A549 treated with DMSO at 1 μM for 4 hours (cell line): Measurements from ENCODE around the gene PAOX. TPM values are rescaled to one million over a fixed set of nuclear protein-coding genes. Genes with fewer than 3 reads are reported as not detected.

Experiments used
- total RNA-seq: library from RNA; stranded (reverse); fragments of 200-300 nt; extraction: Qiagen RNA extraction; gene quantifications from 5 replicates; pipeline ENCODE4 v1.2.3, GENCODE V29; 2022; ENCODE audit warnings: low read depth

PAOX gene
- total RNA-seq: 1.8 to 2.4 TPM (median 2.0 TPM) in 5 replicates

DNA sequence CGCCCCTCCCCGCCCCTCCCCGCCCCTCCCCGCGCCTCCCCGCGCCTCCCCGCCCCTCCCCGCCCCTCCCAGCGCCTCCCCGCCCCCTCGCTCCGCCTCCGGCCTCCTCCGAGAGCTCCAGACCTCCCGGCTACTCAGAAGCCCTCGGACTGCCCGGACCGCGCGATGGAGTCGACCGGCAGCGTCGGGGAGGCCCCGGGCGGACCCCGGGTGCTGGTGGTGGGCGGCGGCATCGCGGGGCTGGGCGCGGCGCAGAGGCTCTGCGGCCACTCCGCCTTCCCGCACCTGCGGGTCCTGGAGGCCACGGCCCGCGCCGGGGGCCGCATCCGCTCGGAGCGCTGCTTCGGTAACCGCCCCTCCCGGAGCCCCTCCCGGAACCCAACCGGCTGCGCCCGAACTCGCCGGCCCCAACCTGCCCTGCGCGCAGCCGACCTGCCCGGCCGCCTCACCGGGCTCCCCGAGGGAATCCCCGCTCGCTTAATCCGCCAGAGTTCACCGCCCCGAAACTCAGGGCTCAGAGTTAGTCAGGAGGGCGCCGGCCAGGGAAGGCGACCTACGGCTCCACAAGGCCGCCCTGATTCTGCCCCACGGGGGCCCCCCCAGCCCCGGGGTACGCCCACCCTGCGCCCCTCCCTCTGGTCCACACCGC, at the start of gene PAOX:
Gene PAOX (plus strand): TSS at position 111 of the 649 bp plus-strand sequence. CDS start 55 bp downstream, at position 166.

DNA sequence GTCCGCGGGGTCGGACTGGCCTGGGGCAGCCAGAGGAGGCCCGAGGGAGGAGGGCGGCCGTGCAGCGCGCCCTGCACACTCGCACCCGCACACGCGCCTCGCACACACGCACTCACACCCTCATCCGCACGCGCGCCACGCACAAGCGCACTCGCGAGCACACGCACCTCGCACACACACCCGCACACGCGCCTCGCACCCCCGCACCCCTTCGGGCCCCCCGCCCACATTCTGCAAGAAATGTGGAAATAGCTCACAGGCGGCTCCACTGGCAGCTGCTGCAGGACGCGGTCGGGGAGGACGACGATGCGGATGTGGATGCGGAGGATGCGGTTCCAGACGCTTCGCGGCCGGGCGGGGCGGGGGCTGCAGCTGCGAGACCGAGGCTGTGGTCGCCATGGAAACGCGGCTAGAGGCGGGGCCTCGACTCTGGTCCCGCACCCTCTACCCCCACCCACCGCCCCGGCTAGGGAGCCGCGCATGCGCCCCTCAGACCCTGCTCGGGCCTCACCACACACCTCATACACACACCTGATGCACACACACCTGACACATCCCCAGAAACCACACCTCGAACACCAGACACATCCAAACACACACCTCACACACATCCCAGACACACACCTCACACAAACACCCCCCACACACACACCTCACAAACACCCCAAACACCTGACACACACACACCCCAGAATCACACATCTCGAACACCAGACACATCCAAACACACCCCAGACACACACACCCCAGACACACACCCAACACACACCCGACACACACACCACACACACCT, 42.3 kb upstream of the PAOX start, which contains the start of gene CALY:
Gene CALY (minus strand): TSS at position 320 of the 793 bp plus-strand sequence. CDS start 7,907 bp downstream, outside the sequence.

DNA sequence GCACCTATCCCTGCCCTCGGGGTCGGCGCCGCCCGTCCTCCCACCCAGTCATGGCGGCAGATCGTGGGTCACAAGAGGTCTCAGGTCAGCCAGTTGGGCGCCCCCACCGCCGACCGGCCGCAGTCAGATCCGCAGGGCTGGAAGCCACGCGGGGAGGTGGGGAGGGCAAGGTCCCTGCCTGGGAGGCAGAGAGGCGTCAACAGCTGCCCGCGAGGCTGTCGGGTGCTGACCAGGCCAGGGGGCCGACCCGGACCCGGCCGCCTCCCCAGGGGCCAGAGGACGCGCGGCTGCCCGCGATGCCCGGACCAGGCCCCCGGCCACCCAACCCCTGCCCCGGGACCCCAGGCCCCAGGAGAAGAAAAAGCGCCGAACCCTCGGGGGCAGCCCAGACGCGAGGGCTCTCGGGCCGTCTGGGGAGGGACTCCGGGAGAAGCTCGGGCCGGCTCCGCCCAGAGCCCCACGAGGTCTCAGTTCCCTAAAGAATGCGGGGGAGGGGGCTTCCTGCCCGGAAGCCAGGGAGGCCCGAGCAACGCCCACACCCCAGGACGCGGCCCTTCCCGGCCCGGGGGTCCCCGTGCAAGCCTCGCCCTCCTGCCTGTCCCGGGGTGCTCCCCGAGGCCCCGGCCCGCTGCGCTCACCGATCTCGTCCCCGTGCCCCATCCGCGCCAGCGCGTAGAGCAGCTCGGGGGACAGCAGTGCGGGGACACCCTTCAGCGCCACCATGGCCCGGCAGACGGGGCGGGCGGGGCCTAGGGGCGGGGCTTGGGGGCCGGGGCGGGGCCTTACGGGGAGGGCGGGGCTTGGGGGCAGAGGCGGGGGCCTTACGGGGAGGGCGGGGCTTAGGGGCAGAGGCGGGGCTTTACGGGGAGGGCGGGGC, 21.5 kb upstream of the PAOX start, which contains the start of gene FUOM:
Gene FUOM (minus strand): TSS at position 735 of the 877 bp plus-strand sequence. CDS start 12 bp downstream, at position 723.

DNA sequence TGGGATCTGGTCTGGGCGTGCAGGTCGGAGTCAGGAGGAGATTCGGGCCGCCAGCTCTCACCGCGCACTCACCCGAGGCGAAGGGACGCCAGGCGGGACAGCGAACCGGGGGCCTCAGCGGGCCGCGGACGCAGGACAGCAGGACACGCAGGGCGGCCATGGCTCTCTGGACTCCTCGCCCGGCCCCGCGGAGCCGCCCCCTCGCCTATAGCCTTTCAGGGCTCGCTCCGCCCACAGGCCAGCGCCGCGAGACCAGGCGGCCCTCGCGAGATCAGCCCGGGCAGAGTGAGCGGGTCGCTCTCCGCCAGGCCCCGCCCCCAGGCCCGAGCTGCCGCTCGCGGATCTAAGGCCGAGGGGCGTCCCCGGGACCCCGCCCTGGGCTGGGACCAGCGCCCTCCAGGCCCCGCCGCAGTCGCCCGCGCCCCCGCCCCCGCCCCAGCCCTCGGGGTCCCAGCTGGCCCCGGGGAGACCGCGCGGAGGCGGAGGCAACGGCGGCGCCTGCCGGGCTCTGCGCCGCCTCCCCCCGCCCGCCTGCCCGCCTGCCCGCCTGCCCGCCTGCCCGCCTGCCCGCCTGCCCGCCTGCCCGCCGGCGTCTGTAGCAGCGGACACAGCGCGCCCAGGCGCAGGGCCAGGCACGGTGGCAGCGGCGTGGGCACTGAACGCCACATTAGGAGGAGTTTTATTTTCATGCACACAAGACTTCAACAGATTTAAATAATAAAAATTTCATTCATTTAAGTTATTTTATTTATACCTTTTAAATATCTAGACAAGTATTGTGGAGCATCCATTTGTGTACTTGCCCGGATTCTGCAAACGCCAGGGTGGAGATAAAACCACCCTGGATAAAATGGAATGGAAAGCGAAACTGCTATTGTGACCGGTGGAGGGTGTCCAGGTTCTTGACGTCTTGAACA, 5.6 kb upstream of the PAOX start, which contains the start of gene ECHS1:
Gene ECHS1 (minus strand): TSS at position 181 of the 917 bp plus-strand sequence. CDS start 21 bp downstream, at position 160.

DNA sequence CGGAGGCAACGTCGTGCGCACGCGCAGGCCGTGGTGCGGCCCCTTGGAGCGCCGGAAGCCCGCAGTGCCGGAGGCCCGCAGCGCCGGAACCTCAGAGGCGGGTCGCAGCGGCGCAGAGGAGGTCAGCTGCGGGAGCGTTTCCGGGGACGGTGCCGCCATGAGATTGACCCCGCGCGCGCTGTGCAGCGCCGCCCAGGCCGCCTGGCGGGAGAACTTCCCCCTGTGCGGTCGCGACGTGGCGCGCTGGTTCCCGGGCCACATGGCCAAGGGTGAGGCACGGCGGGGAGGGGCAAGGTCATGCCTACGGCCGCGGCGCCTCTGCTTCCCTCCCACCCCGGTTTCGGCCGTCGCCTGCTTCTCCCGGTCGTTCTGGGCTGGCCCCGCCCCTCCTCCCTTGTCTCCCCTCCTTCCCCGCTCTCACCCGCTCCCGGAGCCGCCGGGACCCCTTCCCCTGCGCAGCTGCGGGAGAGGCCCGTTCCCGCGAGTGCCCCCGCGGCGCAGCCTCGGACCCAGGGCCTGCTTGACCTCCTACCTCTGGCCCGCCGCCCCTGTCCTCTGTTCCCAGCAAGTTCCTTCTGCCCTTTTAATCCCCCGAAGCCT, 15.1 kb downstream of the PAOX start, which contains the start of gene MTG1:
Gene MTG1 (plus strand): TSS at position 94 of the 600 bp plus-strand sequence. CDS start 64 bp downstream, at position 158.

DNA sequence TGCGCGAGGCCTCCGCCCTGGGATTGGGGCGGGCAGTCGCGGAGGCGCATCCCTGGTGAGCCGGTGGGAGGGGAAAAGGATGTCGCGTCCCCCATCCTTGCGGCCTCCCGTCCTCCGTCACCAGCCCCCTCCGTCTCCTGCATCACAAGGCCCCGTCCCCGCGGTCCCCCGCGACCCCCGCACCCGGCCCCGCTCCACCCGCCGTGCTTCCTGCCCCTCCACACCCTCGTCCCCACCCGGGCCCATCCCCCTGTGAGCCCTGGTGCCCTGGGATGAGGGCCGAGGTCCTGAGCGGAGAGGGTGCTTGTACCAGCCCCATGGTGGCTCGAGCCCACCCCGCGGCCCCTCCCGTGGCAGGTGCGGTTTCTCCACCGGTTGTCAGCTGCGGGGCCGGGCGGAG, 45.5 kb downstream of the PAOX start, which contains the start of gene SPRN:
Gene SPRN (minus strand): TSS at position 25 of the 400 bp plus-strand sequence. CDS start 944 bp downstream, outside the sequence.

Other genes starting within 250 kb of the PAOX start
- 1.3 to 3.2 TPM (median 1.7 TPM) in 5 replicates for gene KNDC1, start 219.0 kb upstream of the PAOX start, total RNA-seq
- 0.07 TPM in 1 of 5 replicates, not detected in the others for gene UTF1, start 149.0 kb upstream of the PAOX start, total RNA-seq
- 0.03 TPM in 1 of 5 replicates, not detected in the others for gene VENTX, start 141.4 kb upstream of the PAOX start, total RNA-seq
- 2.7 to 4.8 TPM (median 3.7 TPM) in 5 replicates for gene ADAM8, start 102.4 kb upstream of the PAOX start, total RNA-seq
- gene TUBGCP2, start 70.4 kb upstream of the PAOX start, total RNA-seq: 37.3 to 49.9 TPM (median 43.0 TPM) in 5 replicates
- 59.7 to 77.8 TPM (median 69.4 TPM) in 5 replicates for gene ZNF511, start 70.3 kb upstream of the PAOX start, total RNA-seq
- 0.15 to 0.66 TPM (median 0.57 TPM) in 5 replicates for gene CALY, start 42.4 kb upstream of the PAOX start, total RNA-seq
- gene PRAP1, start 31.9 kb upstream of the PAOX start, total RNA-seq: 0.18 to 0.23 TPM in 2 of 5 replicates, not detected in the others
- 11.4 to 16.0 TPM (median 13.1 TPM) in 5 replicates for gene FUOM, start 21.2 kb upstream of the PAOX start, total RNA-seq
- gene ECHS1, start 5.9 kb upstream of the PAOX start, total RNA-seq: 137 to 152 TPM (median 142 TPM) in 5 replicates
- 41.5 to 58.5 TPM (median 50.2 TPM) in 5 replicates for gene MTG1, start 14.9 kb downstream of the PAOX start, total RNA-seq
- gene SPRN, start 45.4 kb downstream of the PAOX start, total RNA-seq: 0.13 to 0.38 TPM (median 0.21 TPM) in 5 replicates
- gene SCART1, start 74.7 kb downstream of the PAOX start, total RNA-seq: 0.18 to 0.44 TPM (median 0.19 TPM) in 5 replicates
- gene CYP2E1, start 148.1 kb downstream of the PAOX start, total RNA-seq: 0.19 to 0.30 TPM (median 0.28 TPM) in 5 replicates
- not detected in 5 replicates for gene SYCE1, start 186.3 kb downstream of the PAOX start, total RNA-seq
- gene FRG2B, start 247.5 kb downstream of the PAOX start, total RNA-seq: 0.13 TPM in 1 of 5 replicates, not detected in the others